H9 (cell line): ENCODE data around the gene CRIP2. TPM values are rescaled to one million over a fixed set of nuclear protein-coding genes. Genes with fewer than 3 reads are reported as not detected.

Source experiments
- DNase-seq: peaks from one replicate; pipeline ENCODE4 v3.0.0-alpha.2; 2017
- H2AFZ ChIP-seq: one replicate; pipeline ENCODE4 v1.6.1; 2013; ENCODE audit warnings: mild to moderate bottlenecking, low read length, control low read depth, moderate library complexity
- H2AK5ac ChIP-seq: 2 replicates; pipeline ENCODE4 v1.6.1; 2013; ENCODE audit warnings: low read length, control low read depth, mixed read lengths; ENCODE audit not compliant: insufficient read length
- H2BK120ac ChIP-seq: one replicate; pipeline ENCODE4 v1.6.1; 2013; ENCODE audit warnings: low read depth, mild to moderate bottlenecking, low read length, control low read depth, inconsistent platforms; ENCODE audit not compliant: poor library complexity, severe bottlenecking
- H2BK12ac ChIP-seq: 2 replicates; pipeline ENCODE4 v1.6.1; 2013; ENCODE audit warnings: low read length, control low read depth, mixed read lengths, low read depth; ENCODE audit not compliant: insufficient read length
- H2BK15ac ChIP-seq: 2 replicates; pipeline ENCODE4 v1.6.1; 2013; ENCODE audit warnings: low read depth, low read length, control low read depth
- H2BK20ac ChIP-seq: one replicate; pipeline ENCODE4 v1.6.1; 2013; ENCODE audit warnings: low read depth, mild to moderate bottlenecking, low read length, control low read depth, inconsistent platforms; ENCODE audit not compliant: poor library complexity, severe bottlenecking
- H2BK5ac ChIP-seq: 2 replicates; pipeline ENCODE4 v1.6.1; 2013; ENCODE audit warnings: low read length, control low read depth, mixed read lengths; ENCODE audit not compliant: insufficient read length
- H3K14ac ChIP-seq: 2 replicates; pipeline ENCODE4 v1.6.1; 2013; ENCODE audit warnings: low read length, control low read depth; ENCODE audit not compliant: insufficient read depth
- H3K18ac ChIP-seq: 2 replicates; pipeline ENCODE4 v1.6.1; 2013; ENCODE audit warnings: low read depth, mild to moderate bottlenecking, mixed read lengths, low read length, control low read depth; ENCODE audit not compliant: insufficient read length
- H3K23ac ChIP-seq: 2 replicates; pipeline ENCODE4 v1.6.1; 2013; ENCODE audit warnings: low read length, control low read depth, mixed read lengths, low read depth; ENCODE audit not compliant: insufficient read length
- H3K23me2 ChIP-seq: 2 replicates; pipeline ENCODE4 v1.6.1; 2013; ENCODE audit warnings: low read depth, mild to moderate bottlenecking, mixed read lengths, low read length, control low read depth; ENCODE audit not compliant: insufficient read length, poor library complexity, severe bottlenecking
- H3K27ac ChIP-seq: 2 replicates; pipeline ENCODE4 v1.5.1; 2013; ENCODE audit warnings: low read length, control low read depth, mixed read lengths, low read depth; ENCODE audit not compliant: insufficient read length
- H3K27me3 ChIP-seq: 2 replicates; pipeline ENCODE4 v1.6.1; 2013; ENCODE audit warnings: low read length, control low read depth, inconsistent platforms; ENCODE audit not compliant: insufficient read depth
- H3K4ac ChIP-seq: 2 replicates; pipeline ENCODE4 v1.6.1; 2013; ENCODE audit warnings: low read depth, mild to moderate bottlenecking, control low read depth, inconsistent platforms, low read length, moderate library complexity
- H3K4me1 ChIP-seq: 2 replicates; pipeline ENCODE4 v1.6.1; 2013; ENCODE audit warnings: low read length, control low read depth, inconsistent platforms; ENCODE audit not compliant: insufficient read depth
- H3K4me2 ChIP-seq: 2 replicates; pipeline ENCODE4 v1.6.1; 2013; ENCODE audit warnings: low read length, control low read depth, mixed read lengths; ENCODE audit not compliant: insufficient read length, insufficient read depth
- H3K56ac ChIP-seq: 2 replicates; pipeline ENCODE4 v1.6.1; 2013; ENCODE audit warnings: low read depth, mild to moderate bottlenecking, mixed read lengths, low read length, control low read depth; ENCODE audit not compliant: insufficient read length
- H3K79me1 ChIP-seq: 2 replicates; pipeline ENCODE4 v1.6.1; 2013; ENCODE audit warnings: low read depth, mild to moderate bottlenecking, moderate library complexity, low read length, control low read depth, inconsistent platforms; ENCODE audit not compliant: insufficient read depth, poor library complexity, severe bottlenecking
- H3K79me2 ChIP-seq: 2 replicates; pipeline ENCODE4 v1.6.1; 2013; ENCODE audit warnings: low read length, control low read depth, inconsistent platforms; ENCODE audit not compliant: insufficient read depth
- H3K9ac ChIP-seq: 2 replicates; pipeline ENCODE4 v1.6.1; 2013; ENCODE audit warnings: low read length, control low read depth, mixed read lengths; ENCODE audit not compliant: insufficient read length; ENCODE audit errors: extremely low read depth
- H3K9me3 ChIP-seq: one replicate; pipeline ENCODE4 v1.6.1; 2013; ENCODE audit warnings: low read depth, low read length, inconsistent platforms; ENCODE audit not compliant: control insufficient read depth
- H3T11ph ChIP-seq: one replicate; pipeline ENCODE4 v1.6.1; 2013; ENCODE audit warnings: mild to moderate bottlenecking, low read length, control low read depth, inconsistent platforms
- H4K20me1 ChIP-seq: one replicate; pipeline ENCODE4 v1.6.1; 2013; ENCODE audit not compliant: control insufficient read depth, insufficient read length, insufficient read depth
- H4K5ac ChIP-seq: 2 replicates; pipeline ENCODE4 v1.6.1; 2013; ENCODE audit warnings: low read depth, mild to moderate bottlenecking, mixed read lengths, low read length, control low read depth; ENCODE audit not compliant: insufficient read length
- H4K8ac ChIP-seq: replicated peaks from 2 replicates; pipeline ENCODE4 v1.6.1; 2013; ENCODE audit warnings: low read length, control low read depth, mixed read lengths, low read depth; ENCODE audit not compliant: insufficient read length
- H4K91ac ChIP-seq: 2 replicates; pipeline ENCODE4 v1.6.1; 2013; ENCODE audit warnings: low read depth, mild to moderate bottlenecking, moderate library complexity, mixed read lengths, low read length, control low read depth; ENCODE audit not compliant: insufficient read length
- H3K27ac Mint-ChIP-seq, 3 experiments: 2 replicates in 2 of 3; 3 replicates in 1 of 3; pipeline ENCODE4 v1.8.0; 2020 to 2021; ENCODE audit warnings: mixed read lengths in 3 of 3, mild to moderate bottlenecking in 1 of 3, moderate library complexity in 1 of 3
- H3K27me3 Mint-ChIP-seq: 2 replicates; pipeline ENCODE4 v1.8.0; 2021; ENCODE audit warnings: low read depth, mild to moderate bottlenecking, moderate library complexity, mixed read lengths
- H3K36me3 Mint-ChIP-seq, 3 experiments: 2 replicates in 2 of 3; 3 replicates in 1 of 3; pipeline ENCODE4 v1.8.0; 2020 to 2021; ENCODE audit warnings: low read depth in 3 of 3, mixed read lengths in 3 of 3; ENCODE audit not compliant: insufficient read depth in 1 of 3
- H3K4me1 Mint-ChIP-seq, 2 experiments: 2 replicates each; pipeline ENCODE4 v1.8.0; 2020; ENCODE audit warnings: mixed read lengths in 2 of 2
- H3K4me3 Mint-ChIP-seq, 2 experiments: 2 replicates in 1 of 2; 3 replicates in 1 of 2; pipeline ENCODE4 v1.8.0; 2020 to 2021; ENCODE audit warnings: mild to moderate bottlenecking in 2 of 2, mixed read lengths in 2 of 2, moderate library complexity in 1 of 2
- H3K9me3 Mint-ChIP-seq, 2 experiments: 2 replicates in 1 of 2; 3 replicates in 1 of 2; pipeline ENCODE4 v1.8.0; 2020; ENCODE audit warnings: mild to moderate bottlenecking in 2 of 2, mixed read lengths in 2 of 2, moderate library complexity in 1 of 2
- CTCF ChIP-seq: fragments of 200-600 bp; sonication (generic); conservative IDR thresholded peaks from 3 replicates; pipeline ENCODE4 v1.8.0; 2021; ENCODE audit warnings: antibody characterized with exemption, mild to moderate bottlenecking
- WGBS: extraction: QIAGEN DNeasy Blood & Tissue Kit; methylation state at CpG from one replicate; pipeline ENCODE4 v1.1.7; 2013; ENCODE audit warnings: missing lambda C conversion rate, low lambda C conversion rate, mixed read lengths; ENCODE audit not compliant: insufficient read length; ENCODE audit errors: extremely low coverage; 5-methylcytosine and 5-hydroxymethylcytosine counted together
- total RNA-seq: library from RNA; stranded (reverse); gene quantifications from 2 replicates; pipeline ENCODE4 v1.2.1, GENCODE V29; 2021

CRIP2 gene
- total RNA-seq, 1 experiment from 2014 or later: 5.7 TPM

DNA sequence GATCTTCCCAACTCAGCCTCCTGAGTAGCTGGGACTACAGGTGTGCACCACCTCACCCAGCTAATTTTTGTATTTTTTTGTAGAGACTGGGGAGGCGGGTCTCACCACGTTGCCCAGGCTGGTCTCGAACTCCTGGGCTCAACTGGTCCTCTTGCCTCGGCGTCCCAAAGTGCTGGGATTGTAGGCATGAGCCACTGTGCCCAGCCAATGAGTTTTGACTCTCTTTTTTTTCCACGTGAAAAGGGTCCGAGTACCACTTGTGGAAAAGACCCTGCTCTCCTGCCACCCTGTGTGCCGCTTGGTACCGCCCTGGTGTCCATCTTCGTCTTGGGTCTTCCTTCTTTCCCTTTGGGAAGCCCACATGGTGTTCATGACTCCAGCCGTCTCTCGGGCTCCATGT, 34.0 kb downstream of the CRIP2 start:
- peaks cover 50% of the 10 kb centered on the region for H3K27me3 Mint-ChIP-seq
- Histone ChIP-seq H3K23me2 (no peaks in the 10 kb centered on the region), H2AK5ac (no peak overlapping the region), H3K56ac (no peak overlapping the region), H3K27ac (no peak overlapping the region), H4K20me1 (no peaks in the 10 kb centered on the region), H4K8ac (no peak overlapping the region), H3K4ac (no peak overlapping the region), H3K4me1 (no peaks in the 10 kb centered on the region), H3K9me3 (no peaks in the 10 kb centered on the region), H3K79me1 (no peaks in the 10 kb centered on the region), H4K91ac (no peak overlapping the region), H3K4me2 (no peak overlapping the region), H3K27me3 (no peaks in the 10 kb centered on the region; the same call in 1 of the 2 replicates), H2AFZ (no peak overlapping the region), H2BK120ac (no peak overlapping the region), H2BK15ac (no peak overlapping the region), H2BK12ac (no peak overlapping the region), H3K9ac (no peak overlapping the region), H3K23ac (no peak overlapping the region), H3K79me2 (no peaks in the 10 kb centered on the region), H3K18ac (no peak overlapping the region), H4K5ac (no peak overlapping the region), H2BK20ac (no peak overlapping the region), H3T11ph (no peak overlapping the region), H2BK5ac (no peak overlapping the region), H3K14ac (no peak overlapping the region)
- no peak overlapping the region for H3K4me3 Mint-ChIP-seq
- no peak overlapping the region; a peak in 1 of 7 replicates for H3K27ac Mint-ChIP-seq
- DNase-seq: no peak
- H3K36me3 Mint-ChIP-seq: no peaks in the 10 kb centered on the region; a peak in 1 of 7 replicates
- TF ChIP-seq CTCF: no peak
- no CpG with 5 or more reads among the region's 12 CpGs for WGBS
- H3K4me1 Mint-ChIP-seq: no peaks in the 10 kb centered on the region
- H3K9me3 Mint-ChIP-seq: peaks cover 0 to 21% of the 10 kb centered on the region in 2 experiments; a peak in 3 of 5 replicates
